Right ventricle myocardium superior (tissue), 1 donor: Measurements from ENCODE around the gene CCDC28A. TPM values are rescaled to one million over a fixed set of nuclear protein-coding genes. Genes with fewer than 3 reads are reported as not detected.

Experiments
- ATAC-seq: fragments of 200-7000 bp; cut with Tn5 transposase; one replicate; pipeline ENCODE4 v1.9.1; 2020; ENCODE audit warnings: mild to moderate bottlenecking; ENCODE audit not compliant: poor library complexity
- DNase-seq: peaks from one replicate; pipeline ENCODE4 v3.0.0-alpha.2; 2020
- intact Hi-C: fragments of 100-400 bp; cut with DNase I; formaldehyde crosslinking; loops from one replicate; pipeline ENCODE4 v1.11.2; 2022
- total RNA-seq: library from RNA; stranded (reverse); fragmentation: NEBNext Ultra II Directional; extraction: Animal tissue kit (Norgen Biotek cat#: 25700); gene quantifications from one replicate; pipeline ENCODE4 v1.2.1, GENCODE V29; 2021
- donor health status: DM: no; HTN: yes; CAD: no; lungs with severe emphysema.

CCDC28A gene
- total RNA-seq, 1 donor from 2014 or later: 6.8 TPM

DNA sequence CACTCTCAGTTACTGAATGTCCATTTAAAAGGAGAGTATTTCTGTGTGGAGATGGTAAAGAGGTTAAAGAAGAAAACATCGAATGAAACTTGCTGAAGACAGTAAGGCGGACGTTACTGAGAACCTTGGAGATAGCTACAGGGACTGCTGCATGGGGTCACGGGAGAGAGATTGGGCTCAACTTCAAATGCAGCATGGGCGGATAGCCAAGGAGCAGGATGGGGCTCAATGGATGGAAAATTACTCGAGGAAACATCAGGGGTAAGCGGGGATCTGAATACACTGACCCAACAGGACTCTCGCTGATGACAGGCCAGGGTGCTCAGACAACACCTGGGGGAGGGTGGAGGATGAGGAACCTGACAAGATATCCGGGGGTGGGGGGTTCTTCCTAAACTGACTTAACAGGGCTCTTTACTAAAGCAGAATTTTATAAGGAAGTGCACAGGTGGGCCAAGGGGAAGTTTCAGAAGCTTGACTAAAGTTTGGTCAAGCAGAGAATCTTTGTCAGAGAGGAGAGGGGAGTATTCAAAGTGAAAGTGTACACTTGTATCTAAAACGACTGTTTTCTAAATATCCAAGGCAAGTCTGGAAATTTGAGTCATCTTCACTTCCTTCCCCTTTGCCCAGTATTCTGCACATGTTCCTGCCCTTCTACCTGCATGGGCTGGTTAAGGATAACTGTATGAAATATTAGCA is 45.1 kb downstream of the CCDC28A start:
- DNase-seq (no peak), ATAC-seq (peak; percentile 14)
- intact Hi-C loops: loop anchor here (10.0 kb wide), 1 partner anchor 536 kb away; no protein-coding TSS in a partner anchor

DNA sequence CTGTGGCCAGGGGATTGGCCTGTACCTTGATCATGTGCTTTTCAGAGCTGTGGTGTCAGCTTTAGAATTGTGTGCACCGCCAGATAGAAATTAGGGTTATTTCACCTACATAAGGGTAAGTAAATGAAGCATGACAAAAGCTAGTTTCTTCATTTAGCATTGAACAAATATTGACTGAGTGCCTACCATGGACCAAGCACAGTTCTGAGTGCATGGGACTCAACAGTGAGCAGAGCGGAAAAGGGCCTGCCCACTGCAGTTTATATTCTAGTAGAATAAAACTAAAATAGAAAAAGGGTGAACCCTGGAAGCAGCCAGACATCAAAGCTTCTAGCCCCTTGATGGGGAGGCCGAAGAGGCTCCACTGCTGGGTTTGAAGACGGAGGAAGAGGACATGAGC is 48.0 kb downstream of the CCDC28A start:
- intact Hi-C loops: no loop called here
- ATAC-seq (no peak), DNase-seq (no peak)

DNA sequence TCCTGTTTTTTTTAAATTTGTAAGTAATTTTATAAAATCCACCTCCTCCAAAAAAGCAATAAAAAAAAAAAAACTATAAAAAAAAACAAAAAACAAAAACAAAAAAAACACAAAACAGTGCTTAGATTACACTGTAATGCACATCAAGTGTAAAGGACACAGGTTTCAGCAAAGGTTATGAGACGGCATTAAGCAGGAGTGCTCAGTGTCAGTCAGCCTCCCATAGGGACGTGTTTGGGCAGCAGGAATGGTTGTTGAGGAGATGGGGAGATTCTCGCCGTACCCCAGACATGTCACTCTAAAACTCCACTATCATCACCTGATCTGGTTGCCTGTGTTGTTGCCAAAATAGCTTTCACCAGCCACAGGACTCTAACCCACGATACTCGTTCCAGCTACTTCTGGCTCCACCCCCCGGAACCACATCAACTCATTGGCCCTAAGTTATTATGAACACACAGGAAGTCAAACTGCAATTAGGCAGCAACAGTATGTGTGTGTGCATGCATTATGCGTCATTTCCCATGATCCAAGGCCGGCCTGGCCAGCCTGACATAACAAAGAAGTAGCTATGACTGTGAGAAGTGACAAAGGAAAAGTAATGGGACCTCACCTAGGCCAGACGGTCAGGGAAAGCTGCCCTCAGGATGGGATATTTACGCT is 51.0 kb downstream of the CCDC28A start:
- ATAC-seq: peak; percentile 36
- intact Hi-C loops: no loop called here
- no peak for DNase-seq

DNA sequence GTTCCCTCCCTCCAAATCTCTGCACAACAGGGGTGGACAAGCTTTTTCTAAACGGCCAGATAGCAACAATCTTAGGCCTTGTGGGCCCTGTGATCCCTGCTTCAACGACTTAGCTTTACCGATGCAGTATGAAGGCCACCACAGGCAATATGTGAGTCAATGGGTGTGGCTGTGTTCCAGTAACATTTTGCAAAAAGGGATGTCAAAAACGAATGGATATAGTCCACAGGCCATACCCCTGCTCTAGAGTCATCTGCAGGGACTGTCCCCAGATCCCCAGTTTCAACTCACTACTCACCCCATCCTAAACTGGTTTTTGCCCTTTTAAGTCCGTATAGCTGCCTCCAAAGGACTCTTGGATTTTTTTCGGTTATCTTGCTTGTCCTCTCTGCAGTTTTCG is 56.7 kb downstream of the CCDC28A start:
- no peak for ATAC-seq
- no peak for DNase-seq
- intact Hi-C loops: no loop called here

DNA sequence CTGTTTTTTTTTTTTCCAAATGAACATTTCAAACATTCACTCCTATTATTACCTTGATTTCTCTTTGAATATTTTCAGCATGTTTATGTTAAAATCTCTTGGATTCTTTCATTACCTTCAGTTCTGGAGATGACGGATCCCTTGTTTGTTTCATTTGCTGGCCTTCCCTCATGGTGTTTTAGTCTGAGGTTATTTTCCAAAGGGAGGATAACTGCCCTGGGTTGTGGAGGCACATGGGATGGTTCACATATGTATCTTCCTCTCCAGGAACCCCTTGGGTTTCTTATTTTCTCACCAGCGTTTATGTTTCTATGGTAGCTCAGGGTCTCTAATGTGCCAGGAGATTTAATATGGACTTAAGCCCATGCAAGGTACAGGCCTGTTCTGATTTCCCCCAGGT is 58.6 kb downstream of the CCDC28A start:
- ATAC-seq: no peak

DNA sequence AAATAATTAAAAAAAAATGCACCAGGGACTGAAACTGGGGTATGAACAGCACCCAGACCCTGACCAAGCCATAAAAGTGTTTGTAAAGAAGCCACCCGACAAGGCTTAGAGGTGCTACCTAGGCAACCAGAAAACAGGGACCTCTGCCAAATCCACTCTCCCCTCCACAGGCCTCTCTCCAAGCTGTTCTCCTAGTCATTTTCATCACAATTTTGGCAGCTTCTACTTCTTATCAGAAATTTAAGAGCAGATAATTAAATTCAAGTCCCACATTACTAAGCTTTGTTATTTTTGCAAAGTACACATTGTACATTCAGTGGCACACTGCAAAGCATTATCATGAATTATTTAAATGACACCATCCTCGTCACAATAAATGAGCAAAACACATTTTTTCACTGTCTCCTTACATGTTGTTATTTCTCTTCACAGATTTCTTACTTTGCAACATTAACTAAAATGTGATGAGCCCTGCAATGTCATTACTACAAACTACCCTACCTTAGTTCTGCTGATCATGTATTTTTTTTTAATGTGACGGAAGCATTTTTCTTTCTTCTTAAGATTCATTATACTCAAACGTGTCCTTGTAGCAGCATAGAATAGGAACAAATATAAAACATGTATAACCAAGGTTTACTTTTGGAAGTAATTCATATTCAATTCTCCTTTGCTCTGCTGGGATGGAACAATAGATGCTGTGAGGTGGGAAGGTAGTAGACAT is 60.4 kb downstream of the CCDC28A start:
- DNase-seq (peak; percentile 71), ATAC-seq (peak; percentile 93)
- intact Hi-C loops: no loop called here

More for the DNA sequence above, 58.6 kb downstream of the CCDC28A start:
- no peak for DNase-seq
- intact Hi-C loops: no loop called here

DNA sequence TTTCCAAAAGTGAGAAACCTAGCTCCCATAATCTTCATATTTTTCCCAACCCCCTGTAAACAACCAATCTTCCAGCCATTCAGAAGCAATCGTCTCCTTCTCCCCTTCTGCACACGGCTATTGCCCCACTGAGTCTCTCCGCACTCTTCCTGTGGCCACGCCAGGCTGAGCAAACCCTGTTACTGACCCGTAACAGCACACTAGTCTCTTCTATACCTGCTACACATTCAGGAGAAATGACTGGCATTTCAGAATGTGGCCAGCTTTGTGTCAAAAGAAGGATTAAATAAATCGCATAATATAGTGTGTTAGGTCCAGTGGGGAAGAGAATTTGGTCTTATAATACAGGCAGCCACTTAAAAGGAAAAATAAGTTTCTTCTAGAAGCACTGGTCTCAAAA is 63.7 kb downstream of the CCDC28A start:
- intact Hi-C loops: no loop called here
- ATAC-seq (no peak), DNase-seq (no peak)

Other genes starting within 250 kb of the CCDC28A start
- gene ECT2L, start 22.3 kb downstream of the CCDC28A start, total RNA-seq: 0.70 TPM
- gene REPS1, start 214.5 kb downstream of the CCDC28A start, total RNA-seq: 31.0 TPM